GM12892 (cell line): Measurements from ENCODE around the gene SLC27A4.

Experiments
- POLR2A ChIP-seq: IDR thresholded peaks from 2 replicates; pipeline ENCODE4 v1.6.1; 2011; ENCODE audit warnings: low read depth, low read length, control low read depth
- POLR2AphosphoS5 ChIP-seq: IDR thresholded peaks from 2 replicates; pipeline ENCODE4 v1.6.1; 2011; ENCODE audit warnings: low read depth, low read length, control low read depth
- TAF1 ChIP-seq: IDR thresholded peaks from 2 replicates; pipeline ENCODE4 v1.6.1; 2011; ENCODE audit warnings: low read depth, mild to moderate bottlenecking, control low read depth, low read length, borderline replicate concordance

DNA sequence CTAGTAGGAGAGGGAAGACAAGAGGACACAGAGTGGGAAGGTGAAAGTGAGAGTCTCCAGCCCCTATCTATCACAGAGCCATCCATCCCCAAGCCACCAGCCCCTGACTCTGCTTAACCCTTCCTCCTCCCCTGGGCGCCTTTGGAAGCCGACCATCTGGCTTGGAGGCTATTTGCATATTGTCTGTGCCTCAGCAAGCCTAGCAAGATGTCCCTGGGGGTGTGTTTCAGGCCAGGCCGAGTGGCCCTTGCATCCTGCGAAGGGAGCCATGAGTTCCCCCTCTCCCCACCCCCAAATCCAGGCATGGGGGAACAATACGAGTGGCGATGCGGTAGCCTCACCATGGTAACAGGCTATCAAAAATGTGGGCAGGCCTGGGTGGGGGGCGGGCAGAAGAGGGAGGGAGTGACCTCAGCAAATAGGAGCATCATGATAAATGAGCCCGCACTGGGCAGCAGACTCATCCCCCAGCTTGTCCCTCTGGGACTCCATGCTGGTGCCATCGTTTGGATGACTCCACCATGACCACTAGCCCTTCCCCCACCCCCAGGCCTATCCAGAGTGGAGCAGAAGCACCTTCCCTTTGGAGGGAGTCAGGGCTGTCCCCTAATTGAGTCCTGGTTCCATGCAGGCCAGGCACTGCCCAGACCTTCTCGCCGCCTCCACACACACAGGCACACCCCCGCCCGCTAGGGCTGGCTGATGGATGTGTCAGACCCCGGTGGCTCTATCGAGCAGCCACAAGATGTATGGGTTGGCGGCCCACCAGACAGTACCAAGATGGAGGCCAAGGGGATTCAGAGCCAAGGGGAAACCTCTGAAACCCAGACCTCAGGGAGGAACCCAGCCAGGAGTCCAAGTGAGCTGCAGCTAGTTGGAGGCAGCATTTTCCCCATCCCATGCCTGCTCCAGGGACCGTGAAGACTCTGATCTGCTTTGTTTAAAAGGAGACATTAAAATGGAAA lies 45.5 kb downstream of the SLC27A4 start:
- TF ChIP-seq POLR2A = no peak
- no peak for TF ChIP-seq POLR2AphosphoS5
- no peak for TF ChIP-seq TAF1
